Mucosa of rectum (tissue), 2 donors: ENCODE results near the gene MMP23B.
A peak's percentile ranks its signal among the peaks of the same experiment; 100 is the strongest.

ENCODE experiments used
- H3K27ac ChIP-seq, 2 donors: one replicate each; pipeline ENCODE4 v1.7.0; 2013; ENCODE audit warnings: inconsistent platforms in 2 of 2, low read depth in 2 of 2, low read length in 2 of 2
- H3K27me3 ChIP-seq, 2 donors: one replicate each; pipeline ENCODE4 v1.7.0; 2013; ENCODE audit warnings: low read length in 2 of 2; ENCODE audit not compliant: control insufficient read depth in 2 of 2, insufficient read depth in 2 of 2
- H3K36me3 ChIP-seq, 2 donors: one replicate each; pipeline ENCODE4 v1.7.0; 2013; ENCODE audit warnings: low read length in 2 of 2; ENCODE audit not compliant: control insufficient read depth in 2 of 2, insufficient read depth in 2 of 2
- H3K4me1 ChIP-seq, 2 donors: one replicate each; pipeline ENCODE4 v1.7.0; 2013; ENCODE audit warnings: low read length in 2 of 2, mild to moderate bottlenecking in 1 of 2; ENCODE audit not compliant: control insufficient read depth in 2 of 2, insufficient read depth in 2 of 2
- H3K4me3 ChIP-seq, 2 donors: one replicate each; pipeline ENCODE4 v1.7.0; 2013; ENCODE audit warnings: low read length in 2 of 2
- H3K9ac ChIP-seq, 2 donors: one replicate each; pipeline ENCODE4 v1.7.0; 2013; ENCODE audit warnings: low read length in 2 of 2, low read depth in 1 of 2, mild to moderate bottlenecking in 1 of 2
- H3K9me3 ChIP-seq, 2 donors: one replicate each; pipeline ENCODE4 v1.7.0; 2013; ENCODE audit warnings: low read length in 2 of 2; ENCODE audit not compliant: control insufficient read depth in 2 of 2
- donor health status: healthy.
- donor health status: Normal muscosa, but diverticular disease.

MMP23B gene

DNA sequence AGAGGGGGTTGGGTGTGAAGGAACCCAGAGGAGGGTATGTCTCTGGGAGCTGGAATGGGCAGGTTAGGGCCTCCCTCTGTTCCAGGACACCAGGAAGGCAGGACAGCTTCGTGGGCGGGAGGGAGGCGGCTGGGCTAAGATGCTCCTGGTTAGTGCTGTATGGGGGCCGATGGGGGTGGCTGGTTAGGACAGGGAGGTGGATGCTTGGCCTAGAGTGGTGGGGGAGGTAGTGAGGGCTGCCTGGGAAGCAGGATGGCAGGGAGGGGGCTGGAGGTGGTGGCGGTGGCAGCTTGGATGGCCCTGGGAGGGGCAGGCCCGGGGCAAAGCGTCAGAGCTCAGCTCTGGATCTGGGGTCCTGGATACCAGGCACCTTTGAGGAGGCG, 6.2 kb upstream of the MMP23B start:
- H3K36me3 ChIP-seq, result no peaks in the 10 kb centered on the region
- no peak overlapping the region for H3K27ac ChIP-seq
- H3K4me3 ChIP-seq, result no peak overlapping the region
- H3K4me1 ChIP-seq, result peaks cover 8 to 11% of the 10 kb centered on the region in 2 donors
- no peak overlapping the region for H3K9ac ChIP-seq
- no peaks in the 10 kb centered on the region for H3K9me3 ChIP-seq
- H3K27me3 ChIP-seq, result no peaks in the 10 kb centered on the region

DNA sequence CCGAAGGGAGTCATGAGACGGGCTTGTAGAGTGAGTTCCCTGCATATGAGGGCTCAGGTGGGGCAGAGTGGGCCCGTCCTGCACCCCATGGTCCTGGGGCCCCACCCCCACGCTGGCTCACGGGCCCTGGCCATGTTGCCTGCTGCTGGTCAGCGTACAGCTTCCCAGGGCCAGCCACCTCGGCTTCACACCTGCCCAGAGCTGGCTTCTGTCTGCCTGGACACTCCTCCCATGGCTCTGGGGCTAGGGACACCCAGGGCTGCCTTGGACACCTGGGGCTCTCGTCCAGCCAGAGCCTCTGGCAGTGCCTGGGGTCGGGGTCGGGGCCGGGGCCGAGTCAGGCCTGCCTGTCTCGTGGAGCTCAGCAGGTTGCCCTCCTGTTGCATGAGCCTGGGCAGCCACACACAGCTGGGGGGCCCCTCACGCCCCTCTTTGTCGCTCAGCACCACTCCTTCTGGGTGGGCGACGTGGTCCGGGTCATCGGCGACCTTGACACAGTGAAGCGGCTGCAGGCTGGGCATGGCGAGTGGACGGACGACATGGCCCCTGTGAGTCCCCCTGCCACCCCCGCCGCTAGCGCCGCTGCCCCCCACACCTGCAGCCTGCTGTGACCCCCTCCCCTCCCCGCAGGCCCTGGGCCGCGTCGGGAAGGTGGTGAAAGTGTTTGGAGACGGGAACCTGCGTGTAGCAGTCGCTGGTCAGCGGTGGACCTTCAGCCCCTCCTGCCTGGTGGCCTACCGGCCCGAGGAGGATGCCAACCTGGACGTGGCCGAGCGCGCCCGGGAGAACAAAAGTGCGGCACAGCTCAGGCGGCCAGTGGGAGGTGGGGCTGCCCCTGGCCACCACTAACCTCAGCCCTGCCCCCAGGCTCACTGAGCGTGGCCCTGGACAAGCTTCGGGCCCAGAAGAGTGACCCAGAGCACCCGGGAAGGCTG, 5.5 kb upstream of the MMP23B start:
- no peaks in the 10 kb centered on the region for H3K9me3 ChIP-seq
- H3K9ac ChIP-seq, result peak overlapping the region in 1 of 2 donors; percentile 74
- H3K4me3 ChIP-seq, result no peak overlapping the region
- peak overlapping the region; percentile 81 to 88 for H3K27ac ChIP-seq
- H3K4me1 ChIP-seq, result peaks cover 8 to 11% of the 10 kb centered on the region in 2 donors
- H3K36me3 ChIP-seq, result no peaks in the 10 kb centered on the region
- peaks cover 0 to 3% of the 10 kb centered on the region in 2 donors for H3K27me3 ChIP-seq

GRCh38 chr1:1627261-1627828, 4.6 kb upstream of the MMP23B start:
- H3K27ac ChIP-seq, result peak overlapping the region; percentile 81 to 88

DNA sequence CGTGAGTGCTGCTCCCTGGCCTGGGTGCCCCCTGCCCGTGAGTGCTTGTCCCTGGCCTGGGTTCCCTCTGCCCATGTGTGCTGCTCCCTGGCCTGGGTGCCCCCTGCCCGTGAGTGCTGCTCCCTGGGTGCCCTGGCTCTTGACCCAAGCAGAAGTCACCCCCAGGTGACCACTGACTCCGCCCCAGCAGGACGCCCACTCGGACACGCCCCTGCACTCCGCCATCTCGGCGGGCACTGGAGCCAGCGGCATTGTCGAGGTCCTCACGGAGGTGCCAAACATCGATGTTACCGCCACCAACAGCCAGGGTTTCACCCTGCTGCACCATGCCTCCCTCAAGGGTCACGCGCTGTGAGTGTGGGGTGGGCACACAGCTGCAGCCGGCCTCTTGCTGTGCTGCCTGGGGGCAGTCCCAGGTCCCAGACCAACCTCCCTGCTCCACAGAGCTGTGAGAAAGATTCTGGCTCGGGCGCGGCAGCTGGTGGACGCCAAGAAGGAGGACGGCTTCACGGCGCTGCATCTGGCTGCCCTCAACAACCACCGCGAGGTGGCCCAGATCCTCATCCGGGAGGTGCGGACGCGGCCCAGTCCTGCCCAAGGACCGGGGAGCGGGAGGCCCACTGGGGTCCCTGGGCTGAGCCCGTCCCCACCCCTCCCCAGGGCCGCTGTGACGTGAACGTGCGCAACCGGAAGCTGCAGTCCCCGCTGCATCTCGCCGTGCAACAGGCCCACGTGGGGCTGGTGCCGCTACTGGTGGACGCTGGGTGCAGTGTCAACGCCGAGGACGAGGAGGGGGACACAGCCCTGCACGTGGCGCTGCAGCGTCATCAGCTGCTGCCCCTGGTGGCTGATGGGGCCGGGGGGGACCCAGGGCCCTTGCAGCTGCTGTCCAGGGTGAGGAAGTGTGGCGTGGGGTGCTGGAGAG, 3.9 kb upstream of the MMP23B start:
- Histone ChIP-seq H3K36me3 (no peaks in the 10 kb centered on the region), H3K4me1 (peaks cover 10 to 11% of the 10 kb centered on the region in 2 donors), H3K27ac (peak overlapping the region; percentile 78 to 79), H3K27me3 (peaks cover 2 to 3% of the 10 kb centered on the region in 2 donors), H3K9me3 (no peaks in the 10 kb centered on the region), H3K4me3 (peak overlapping the region in 1 of 2 donors; percentile 33), H3K9ac (peak overlapping the region; percentile 17 to 67)

More at GRCh38 chr1:1627261-1627828, 4.6 kb upstream of the MMP23B start:
- Histone ChIP-seq H3K36me3 (no peaks in the 10 kb centered on the region), H3K9me3 (no peaks in the 10 kb centered on the region), H3K4me3 (peak overlapping the region in 1 of 2 donors; percentile 33), H3K4me1 (peaks cover 10 to 11% of the 10 kb centered on the region in 2 donors), H3K27me3 (peaks cover 2 to 3% of the 10 kb centered on the region in 2 donors), H3K9ac (peak overlapping the region; percentile 17 to 74)

- Histone ChIP-seq H3K9me3 (no peaks in the 10 kb centered on the region), H3K27me3 (peaks cover 2 to 3% of the 10 kb centered on the region in 2 donors), H3K36me3 (no peaks in the 10 kb centered on the region), H3K4me1 (peaks cover 10 to 11% of the 10 kb centered on the region in 2 donors), H3K27ac (peak overlapping the region in 1 of 2 donors; percentile 48), H3K9ac (no peak overlapping the region), H3K4me3 (no peak overlapping the region)
Observed at GRCh38 chr1:1628754-1629429, 3.1 kb upstream of the MMP23B start.

DNA sequence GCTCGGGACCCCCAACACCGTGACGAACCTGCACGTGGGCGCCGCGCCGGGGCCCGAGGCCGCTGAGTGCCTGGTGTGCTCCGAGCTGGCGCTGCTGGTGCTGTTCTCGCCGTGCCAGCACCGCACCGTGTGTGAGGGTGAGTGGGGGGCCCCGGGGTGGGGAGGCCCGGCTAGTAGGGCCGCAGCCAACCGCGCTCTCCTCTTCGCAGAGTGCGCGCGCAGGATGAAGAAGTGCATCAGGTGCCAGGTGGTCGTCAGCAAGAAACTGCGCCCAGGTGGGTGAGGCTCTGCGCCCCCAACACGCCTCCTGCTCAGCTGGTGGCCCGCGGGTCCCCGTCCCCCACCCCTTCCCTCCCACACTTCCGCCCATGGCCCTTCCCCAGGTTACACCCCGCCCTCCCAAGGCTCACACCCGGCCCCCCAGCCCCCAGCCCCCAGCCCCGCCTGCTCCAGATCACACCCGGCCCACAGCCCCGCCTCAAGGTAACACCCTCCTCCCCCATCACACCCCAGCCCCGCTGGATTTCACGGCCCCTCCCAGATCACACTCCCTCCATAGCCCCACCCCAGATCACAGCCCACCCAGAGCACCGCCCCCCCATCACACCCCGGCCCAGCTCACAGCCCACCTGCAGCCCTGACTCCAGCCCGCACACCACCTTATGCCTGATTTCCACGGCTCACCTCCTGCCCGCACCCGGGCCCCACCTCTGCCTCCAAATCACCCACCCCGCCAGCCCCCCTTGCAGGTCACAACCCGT, 2.4 kb upstream of the MMP23B start:
- Histone ChIP-seq H3K4me3 (no peak overlapping the region), H3K9me3 (no peaks in the 10 kb centered on the region), H3K27ac (peak overlapping the region in 1 of 2 donors; percentile 78), H3K36me3 (no peaks in the 10 kb centered on the region), H3K27me3 (peaks cover 2 to 3% of the 10 kb centered on the region in 2 donors), H3K9ac (no peak overlapping the region), H3K4me1 (peaks cover 10 to 11% of the 10 kb centered on the region in 2 donors)

- H3K36me3 ChIP-seq, result no peaks in the 10 kb centered on the region
- H3K4me3 ChIP-seq, result no peak overlapping the region
Observed at GRCh38 chr1:1630191-1630964, 1.6 kb upstream of the MMP23B start.

DNA sequence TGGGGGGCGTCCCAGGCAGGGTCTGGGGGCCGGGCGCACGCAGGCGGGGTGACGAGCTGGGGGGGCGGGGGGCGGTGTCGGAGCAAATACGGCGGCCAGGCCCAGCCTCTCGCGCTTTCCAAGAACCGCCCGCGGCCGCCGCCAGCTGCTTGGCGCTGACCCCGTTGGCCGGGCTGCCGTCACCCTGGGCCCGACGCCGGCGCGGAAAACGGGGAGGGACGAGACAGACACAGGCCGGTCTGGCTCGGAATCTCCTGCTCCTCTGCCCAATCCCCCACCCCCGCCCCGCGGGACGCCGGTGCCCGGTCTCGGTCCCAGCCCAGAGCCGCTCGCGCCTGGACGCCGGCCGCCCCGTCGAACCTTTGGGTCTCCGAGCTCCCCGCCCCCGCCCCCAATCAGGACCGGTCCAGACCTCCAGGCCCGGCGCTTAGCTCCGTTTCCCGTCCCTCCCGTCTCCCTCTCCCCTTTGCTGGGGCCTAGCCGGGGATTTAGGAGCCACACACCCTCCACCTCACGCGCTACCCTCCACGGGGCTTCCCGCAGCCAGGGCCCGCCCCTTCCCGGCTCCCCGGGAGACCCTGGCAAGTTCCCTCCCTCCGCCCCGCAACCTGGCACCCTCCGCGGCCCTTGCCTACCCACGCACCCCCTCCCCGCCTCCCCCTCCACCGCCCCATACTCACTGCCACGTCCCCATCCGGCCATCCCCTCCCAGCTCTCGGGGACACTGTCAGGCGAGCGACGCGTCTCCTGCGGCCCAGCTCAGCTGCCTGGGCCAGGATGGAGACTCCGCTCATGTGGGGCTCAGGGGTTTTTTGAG, 800 bp upstream of the MMP23B start:
- peak overlapping the region; percentile 61 to 78 for H3K27ac ChIP-seq
- peak overlapping the region in 1 of 2 donors; percentile 12 for H3K9ac ChIP-seq
- peaks cover 2 to 3% of the 10 kb centered on the region in 2 donors for H3K27me3 ChIP-seq
- no peaks in the 10 kb centered on the region for H3K9me3 ChIP-seq
- H3K4me1 ChIP-seq, result peaks cover 10 to 11% of the 10 kb centered on the region in 2 donors
- H3K4me3 ChIP-seq, result no peak overlapping the region
- H3K36me3 ChIP-seq, result no peaks in the 10 kb centered on the region

More at GRCh38 chr1:1630191-1630964, 1.6 kb upstream of the MMP23B start:
- no peaks in the 10 kb centered on the region for H3K9me3 ChIP-seq
- peaks cover 2 to 3% of the 10 kb centered on the region in 2 donors for H3K27me3 ChIP-seq
- H3K27ac ChIP-seq, result peak overlapping the region; percentile 61 to 78
- peaks cover 10 to 11% of the 10 kb centered on the region in 2 donors for H3K4me1 ChIP-seq
- H3K9ac ChIP-seq, result peak overlapping the region in 1 of 2 donors; percentile 12
